NCI-H2196 treated with DMSO at 0.1 percent for 48 hours (cell line): ENCODE data around the gene WDR4.
"Not testable (repeated sequence)": the region's sequence is repeated elsewhere in the genome, so short reads cannot be mapped to it uniquely, and the experiment has no call there.

ENCODE experiments used
- DNase-seq: peaks from one replicate; lab custom pipeline; 2025; ENCODE audit not compliant: unreplicated experiment; lab: John Stamatoyannopoulos, UW

The WDR4 gene

DNA sequence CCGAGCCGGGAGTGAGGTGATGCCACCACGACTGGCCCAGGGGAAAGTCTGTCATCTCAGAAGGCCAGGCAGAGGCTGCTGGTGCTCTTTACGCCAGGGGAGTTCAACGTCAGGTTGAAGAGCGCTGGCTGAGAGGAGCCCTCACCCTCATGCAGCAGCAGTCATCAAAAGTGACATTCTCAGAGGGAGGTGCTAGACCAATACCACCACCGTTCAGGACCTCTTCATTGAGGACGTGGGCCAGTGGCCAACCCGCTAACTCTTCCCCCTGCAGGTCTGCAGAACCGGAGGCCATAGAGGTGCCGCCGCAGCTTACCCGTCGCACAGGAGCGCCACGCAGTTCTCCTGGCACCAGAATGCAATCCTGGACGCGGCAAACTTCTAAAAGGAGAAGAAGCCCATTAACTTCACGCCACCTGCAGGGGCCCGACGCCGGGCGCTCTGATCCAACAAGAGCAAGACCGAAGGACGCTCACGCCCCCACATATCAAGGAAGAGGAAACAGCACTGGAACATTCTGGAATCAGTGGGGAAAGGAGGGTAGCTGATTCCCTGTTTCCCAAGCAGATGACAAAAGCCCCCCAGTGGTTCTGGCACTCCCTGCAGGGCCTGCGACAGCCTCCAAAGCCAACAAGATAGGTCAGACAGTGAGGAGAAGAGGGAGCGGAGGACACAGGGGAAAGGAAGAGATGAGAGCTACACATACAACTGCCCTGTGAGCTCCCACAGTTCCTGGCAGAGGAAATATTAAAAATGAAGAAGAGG is 24.9 kb downstream of the WDR4 start:
- no peak for DNase-seq

DNA sequence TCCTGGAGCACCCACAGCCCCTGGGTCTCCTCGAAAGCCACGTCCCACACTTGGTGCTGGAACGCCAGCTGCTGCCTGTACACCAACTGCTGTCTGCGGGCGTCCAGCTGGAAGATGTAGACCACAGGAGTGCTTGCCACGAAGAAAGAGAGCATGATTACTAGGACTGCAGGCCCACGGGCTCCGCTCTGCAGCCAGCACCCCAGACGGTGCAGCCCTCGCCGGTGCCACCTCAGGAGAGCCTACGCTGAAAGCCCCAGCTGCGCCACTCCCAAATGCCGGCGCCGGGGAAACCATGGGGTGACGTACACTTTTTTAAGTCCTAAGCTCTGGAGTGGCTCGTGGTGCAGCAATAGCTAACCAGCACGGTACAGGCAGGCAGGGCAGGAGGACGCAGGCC is 25.7 kb downstream of the WDR4 start:
- DNase-seq: no peak

DNA sequence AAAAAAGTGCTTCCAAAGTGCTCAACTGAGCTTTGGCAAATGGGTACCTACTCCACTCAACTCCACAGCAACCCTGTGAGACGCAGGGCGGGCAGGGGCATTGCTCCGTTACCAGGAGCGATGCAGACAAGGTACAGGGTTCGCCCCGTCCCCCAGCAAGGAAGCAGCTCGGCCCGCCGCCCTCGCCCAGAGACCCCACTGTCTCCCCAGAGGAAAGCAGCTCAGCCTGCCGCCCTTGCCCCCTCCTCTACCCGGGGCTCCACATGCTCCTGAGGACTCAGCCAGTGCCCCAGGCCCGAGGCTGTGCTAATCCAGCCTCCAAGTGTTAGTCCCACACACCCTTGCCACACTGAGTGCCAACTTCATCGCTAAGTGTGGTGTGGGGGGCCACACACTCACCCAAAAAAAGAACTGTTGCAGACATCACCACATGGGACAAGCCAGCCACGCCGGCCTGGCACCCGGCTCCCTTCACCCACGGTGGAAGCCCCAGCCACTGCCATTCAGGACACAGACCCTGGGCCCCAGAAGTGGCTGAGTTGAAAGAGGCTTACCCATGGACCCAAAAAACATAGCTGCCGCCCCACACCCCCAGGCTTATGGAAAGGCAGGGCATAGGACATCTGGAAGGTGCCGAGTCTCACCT is 26.3 kb downstream of the WDR4 start:
- DNase-seq: no peak

DNA sequence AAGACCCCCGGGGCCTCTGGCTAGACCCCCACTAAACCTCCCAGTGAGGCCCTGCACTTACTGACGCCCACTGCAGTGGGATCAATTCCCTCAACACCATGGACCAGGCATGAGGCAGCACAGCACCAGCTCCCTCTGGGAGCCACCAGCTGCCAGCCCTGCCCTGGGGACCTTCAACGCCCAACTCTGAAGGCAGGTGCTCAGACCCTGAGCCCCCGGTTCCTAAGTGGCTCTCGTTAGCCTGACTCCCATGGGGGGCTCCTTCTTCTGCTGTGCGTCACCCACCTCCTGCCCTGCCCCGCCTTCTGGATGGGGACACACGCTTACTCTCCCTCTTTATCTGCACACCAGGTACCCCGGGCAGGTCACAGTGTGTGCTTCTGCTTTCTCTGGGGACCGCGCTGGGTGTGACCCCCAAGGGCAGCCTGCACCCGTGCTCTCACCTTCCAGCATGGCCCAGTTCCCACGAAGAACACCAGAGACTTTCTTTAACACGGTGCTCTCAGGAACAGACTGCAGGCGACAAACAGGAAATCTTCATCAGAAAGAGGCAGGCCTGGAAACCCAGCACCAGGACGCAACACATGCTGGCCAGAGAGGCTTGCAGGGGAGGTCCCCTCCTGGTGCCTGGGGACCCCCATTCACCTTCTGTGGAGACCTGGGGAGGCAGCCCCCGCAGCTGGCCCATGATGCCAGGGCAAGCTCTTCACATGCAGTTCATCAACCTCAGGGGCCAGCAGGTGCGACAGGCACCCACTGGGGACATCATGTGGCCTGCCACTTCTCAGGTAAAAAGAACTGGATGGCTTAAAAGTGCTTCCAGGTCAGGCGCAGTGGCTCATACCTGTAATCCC is 27.3 kb downstream of the WDR4 start:
- no peak for DNase-seq

DNA sequence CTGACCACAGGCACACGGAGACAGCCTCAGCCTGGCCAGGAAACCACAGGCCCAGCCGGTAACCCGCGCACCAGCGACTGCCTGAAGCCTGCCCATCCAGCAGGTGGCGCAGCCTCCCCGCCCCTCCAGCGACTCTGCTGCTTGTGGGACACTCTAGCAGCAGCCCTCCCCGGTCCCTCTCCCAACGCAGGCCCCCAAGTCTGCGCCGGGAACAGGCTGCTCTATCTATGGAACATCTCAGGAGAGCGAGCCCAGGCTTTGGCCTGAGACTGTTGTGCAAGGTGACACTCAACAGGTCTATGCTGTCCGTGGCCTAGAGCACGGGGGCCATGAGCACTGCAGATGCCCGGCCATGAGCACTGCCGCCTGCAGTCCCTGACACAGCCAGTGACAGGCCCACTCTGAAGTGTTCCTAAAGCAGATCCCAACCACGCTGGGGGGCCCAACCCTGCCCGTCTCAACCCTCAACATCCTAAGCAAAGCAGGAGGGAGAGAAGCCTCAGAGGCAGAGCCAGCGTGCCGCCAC is 28.4 kb downstream of the WDR4 start:
- DNase-seq: no peak

DNA sequence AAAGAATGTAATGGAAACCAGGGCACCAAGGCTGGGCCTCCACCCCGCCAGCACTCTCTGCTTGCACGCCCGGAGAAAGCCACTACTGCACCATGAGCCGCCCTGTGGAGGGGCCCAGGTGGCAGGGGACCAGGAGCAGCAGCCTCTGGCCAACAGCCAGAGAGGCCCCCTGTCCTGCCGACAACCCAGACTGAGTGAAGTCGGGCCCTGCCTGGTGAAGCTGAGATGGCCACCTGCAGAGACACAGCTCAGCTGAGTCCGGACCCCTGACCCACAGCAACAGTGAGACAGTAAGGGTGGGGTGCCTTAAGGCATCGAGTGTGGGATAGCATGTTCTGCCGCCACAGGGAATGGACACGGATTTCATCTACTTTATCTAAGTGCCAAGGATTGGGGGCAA is 28.9 kb downstream of the WDR4 start:
- DNase-seq: no peak

DNA sequence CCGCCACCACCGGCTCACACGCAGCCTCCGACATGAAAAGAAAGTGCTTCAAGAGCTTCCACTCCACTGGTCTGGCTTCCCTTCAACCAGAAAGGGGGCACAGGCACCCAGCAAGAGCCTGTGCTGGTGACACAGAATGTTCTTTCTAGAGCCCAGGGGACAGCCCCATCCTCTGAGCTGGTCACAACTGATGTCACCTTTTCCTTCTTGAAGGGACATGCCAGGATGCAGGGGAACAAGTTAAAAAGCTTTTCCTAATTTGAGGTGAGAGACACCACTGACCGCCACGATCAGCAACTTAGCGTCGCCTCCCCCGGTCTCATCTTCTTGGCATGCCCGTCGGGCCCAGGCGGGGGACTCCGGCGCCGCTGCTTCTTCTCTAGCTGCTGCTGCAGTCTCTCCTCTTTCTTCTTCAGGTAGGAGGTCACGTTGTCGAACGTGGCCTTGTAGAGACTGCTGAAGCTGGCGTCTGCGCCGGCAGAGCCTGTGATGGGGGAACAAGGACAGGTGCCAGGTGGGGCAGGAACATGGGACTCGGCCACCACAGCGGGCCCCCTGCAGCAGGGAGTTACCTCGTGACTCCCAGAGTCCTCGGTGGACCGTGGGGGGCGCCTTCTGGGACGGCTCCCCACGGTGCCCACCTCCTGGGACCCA is 29.5 kb downstream of the WDR4 start:
- DNase-seq: no peak

DNA sequence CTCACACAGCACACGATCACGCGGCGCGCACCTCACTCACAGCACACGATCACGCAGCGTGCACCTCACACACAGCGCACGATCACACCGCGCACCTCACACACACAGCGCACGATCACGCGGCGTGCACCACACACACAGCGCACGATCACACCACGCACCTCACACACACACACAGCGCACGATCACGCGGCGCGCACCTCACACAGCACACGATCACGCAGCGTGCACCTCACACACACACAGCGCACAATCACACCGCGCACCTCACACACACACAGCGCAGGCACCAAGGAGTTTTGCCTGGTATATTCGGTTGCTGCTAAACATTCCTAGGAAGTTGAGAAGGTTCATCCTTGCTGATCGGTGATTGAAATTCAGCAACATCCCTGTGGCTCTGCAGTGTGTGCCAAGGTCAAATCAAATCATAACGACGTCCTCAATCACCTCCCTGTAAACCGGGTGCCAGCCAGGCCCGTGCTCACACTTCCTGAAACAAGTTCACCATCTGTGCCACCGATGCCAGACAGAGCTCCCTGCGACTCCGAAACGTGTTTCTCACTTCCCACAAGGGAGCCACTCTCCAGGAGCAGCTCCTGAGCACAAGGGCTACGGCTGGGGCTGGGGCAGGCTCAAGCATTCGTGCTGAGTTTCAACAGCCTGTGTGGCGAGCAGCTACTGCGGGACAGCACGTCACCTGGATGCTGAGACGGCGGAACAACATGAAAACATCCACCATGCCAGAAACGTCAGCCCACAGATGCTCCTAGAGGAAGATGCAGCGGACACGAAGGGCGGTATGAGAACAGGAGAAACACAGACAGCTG is 30.2 kb downstream of the WDR4 start:
- DNase-seq: no peak

DNA sequence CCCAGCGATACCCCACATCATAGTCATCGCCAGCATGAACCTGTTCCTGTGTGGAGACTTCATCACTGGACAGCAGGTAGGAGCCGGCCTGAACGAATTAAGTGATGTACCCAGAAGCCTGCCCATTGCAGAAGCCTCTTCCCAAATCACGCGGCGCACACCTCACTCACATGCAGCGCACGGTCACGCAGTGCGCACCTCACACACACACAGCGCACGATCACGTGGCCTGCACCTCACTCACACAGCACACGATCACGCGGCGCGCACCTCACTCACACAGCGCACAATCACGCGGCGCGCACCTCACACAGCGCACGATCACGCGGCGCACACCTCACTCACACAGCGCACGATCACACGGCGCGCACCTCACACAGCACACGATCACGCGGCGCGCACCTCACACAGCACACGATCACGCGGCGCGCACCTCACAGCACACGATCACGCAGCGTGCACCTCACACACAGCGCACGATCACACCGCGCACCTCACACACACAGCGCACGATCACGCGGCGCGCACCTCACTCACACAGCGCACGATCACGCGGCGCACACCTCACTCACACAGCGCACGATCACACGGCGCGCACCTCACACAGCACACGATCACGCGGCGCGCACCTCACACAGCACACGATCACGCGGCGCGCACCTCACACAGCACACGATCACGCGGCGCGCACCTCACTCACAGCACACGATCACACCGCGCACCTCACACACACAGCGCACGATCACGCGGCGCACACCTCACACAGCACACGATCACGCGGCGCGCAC is 31.0 kb downstream of the WDR4 start:
- DNase-seq: not testable (repeated sequence)

DNA sequence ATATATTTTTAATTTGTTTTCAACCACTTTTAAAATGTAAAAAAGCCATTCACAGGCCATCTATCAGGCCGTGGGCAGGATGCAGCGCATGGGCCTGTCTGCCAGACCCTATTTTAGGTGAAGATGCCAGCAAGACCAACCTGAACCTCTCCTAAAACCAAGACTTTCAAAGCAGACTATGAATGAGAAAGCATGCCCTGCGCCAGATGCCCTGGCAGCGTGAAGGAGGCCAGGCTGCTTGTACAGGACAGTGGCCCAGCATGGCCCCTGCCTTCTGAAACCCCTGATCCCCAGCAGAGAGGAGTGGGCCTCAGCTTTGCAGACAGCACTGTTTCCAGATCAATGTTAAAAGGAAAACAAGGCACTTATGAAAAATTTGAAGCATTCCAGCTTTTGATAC is 31.6 kb downstream of the WDR4 start:
- no peak for DNase-seq

DNA sequence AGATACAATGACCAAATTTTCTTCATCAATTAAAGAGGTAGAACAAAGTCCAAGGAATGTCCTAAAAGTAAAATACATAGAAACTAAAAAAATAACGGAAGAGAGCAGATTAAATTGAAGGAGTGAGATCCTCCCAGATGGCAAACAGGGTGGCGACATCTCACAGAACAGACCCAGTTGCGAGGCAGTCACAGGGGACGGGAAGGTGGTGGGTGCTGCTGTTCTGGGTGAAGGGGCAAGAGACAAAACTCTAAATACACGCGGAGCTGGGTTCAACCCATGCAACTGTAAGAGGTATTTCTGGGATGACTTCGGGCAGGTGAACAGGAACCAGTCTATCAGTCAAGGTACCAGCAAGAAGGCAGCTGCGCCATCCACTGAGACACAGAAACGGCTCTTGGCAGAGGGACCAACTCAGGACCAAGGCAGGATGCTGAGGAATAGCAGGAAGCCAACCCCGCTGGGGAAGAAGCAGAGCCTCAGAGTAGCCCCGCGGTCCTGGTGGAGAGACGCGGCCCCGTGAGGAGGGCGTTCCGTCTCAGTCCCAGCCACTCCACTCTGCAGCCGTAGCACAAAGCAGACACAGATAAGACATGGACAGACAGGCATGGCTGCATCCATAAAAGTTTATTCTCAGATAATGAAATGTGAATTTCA is 32.2 kb downstream of the WDR4 start:
- no peak for DNase-seq

DNA sequence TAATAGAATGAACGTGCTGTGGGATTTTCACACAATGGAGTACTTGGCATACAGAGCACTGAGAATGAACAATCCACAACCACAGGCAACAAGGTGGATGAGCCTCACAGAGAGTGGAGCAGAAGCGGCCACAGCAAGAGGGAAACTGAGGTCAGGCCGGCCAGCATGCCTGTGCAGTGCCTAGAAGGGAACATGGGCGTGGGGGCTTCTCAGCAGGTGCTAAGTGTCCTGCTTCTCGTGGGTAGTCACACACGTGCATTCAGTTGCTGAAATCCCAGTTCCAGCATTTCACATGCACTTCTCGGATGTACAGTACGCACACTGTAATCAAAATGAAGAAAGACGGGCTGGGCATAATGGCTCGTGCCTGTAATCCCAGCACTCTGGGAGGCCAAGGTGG is 33.1 kb downstream of the WDR4 start:
- DNase-seq: no peak

DNA sequence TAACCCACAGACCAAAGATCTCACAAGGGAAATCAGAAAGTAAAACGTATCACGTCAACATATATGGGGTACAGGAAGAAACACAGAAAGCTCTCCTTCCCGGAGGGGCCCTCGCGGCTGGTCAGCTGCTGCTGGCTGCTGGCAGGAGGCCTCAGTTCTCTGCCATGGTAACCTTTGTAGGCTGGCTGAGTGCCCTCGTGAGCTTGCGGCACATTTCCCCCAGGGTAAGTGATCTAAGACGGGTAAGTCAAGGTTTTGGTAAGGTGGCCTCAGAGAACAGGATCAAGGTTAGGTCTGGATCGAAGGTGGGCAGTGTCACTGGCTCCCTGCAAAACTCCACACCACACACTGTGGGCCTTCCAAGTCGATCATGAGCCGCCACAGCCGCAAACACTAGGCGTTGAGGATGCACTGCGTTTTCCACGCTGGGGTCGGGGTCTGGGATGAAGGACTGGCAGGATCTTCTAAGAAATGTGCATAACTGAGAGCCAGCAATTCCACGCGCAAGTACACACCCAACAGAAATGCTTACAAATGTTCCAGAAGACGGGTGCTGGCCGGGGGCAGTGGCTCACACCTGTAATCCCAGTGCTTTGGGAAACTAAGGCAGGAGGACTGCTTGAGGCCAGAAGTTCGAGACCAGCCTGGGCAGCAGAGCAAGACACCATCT is 33.9 kb downstream of the WDR4 start:
- no peak for DNase-seq

DNA sequence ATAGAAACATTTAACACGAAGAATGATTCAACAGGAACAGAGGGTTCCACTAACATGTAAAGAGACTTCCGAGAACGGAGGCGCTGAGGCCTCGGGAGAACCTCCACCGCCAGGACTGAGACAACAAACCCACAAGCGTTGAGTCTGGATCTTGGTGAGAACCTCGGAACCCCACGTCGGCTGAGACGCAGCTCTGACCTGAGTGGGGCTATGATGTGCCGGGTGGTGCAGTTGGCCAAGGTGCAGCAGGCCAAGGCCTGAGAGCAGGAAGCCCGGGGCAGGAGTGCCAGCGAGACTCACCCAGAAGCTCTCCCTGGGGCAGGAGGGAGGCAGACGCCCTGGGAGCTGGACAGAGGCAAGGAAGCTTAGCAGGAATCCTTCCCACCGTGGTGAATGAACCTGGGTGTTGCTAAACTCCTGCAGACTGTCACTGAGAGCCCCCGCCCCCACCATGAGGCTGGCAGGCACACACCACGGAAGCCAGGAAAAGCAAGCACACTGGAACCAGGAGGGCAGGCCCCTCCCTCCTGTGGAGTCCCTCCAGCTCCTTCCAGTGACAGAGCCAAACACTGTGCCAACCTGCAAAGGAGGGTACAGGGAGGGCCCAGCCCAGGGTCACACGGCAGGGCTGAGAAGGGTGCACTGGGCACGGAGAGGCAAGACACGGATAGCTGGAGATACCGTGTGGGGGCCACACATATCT is 34.8 kb downstream of the WDR4 start:
- no peak for DNase-seq

DNA sequence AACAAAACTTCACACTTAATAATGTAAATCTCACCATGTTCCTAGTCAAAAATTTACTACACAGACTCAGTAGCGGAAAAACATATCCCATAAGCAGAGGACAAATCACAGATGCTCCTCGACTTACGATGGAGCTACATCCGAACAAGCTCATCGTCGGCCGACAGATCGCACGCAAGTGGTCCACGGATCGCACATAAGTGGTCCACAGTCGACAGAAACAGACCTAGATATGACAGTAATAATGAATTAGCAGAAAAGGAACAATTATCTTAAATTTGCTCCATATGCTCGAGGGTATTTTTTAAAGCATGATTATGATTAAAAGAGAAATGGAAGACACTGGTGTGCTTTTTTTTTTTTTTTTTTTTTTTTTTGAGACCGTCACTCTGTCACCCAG is 36.3 kb downstream of the WDR4 start:
- DNase-seq: no peak

DNA sequence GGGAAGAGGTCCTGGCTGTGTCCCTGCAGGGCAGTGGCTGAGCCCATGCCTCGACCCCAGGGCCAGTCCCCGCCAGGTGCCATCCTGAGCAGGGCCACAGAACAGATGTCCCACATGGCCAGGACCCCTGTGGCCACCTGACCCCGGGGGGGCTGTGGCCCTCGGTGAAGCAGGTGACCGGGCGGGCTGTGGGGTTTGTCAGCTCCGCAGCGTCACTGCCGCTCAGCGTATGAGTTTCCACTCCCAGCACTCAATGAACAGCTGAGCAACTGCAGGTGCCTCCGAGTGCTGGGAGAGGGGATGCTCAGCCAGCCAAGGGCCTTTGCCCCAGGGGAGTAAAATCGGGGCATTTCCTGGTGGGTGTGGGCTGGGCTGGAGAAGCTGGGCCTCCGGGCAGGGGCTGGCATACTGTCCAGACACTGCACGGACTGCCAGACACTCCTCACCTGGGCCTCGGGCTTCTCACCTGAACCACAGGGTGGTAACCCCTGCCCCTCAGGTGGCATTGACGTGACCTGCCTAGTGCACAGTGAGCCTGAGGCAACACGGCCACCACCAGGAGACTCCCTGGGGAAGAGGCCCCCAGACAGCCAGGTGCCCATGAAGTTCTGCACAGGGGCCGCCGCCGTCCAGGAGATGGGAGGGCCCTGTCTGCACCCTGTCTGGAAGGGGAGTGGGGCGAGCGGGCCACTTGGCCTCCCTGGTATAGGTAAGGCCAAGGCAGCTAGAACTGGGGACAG is 37.3 kb downstream of the WDR4 start:
- not testable (repeated sequence) for DNase-seq
